ENCODE data around the gene ARHGAP18. TPM values are rescaled to one million over a fixed set of nuclear protein-coding genes. Genes with fewer than 3 reads are reported as not detected.
A peak's percentile ranks its signal among the peaks of the same experiment; 100 is the strongest.

The ARHGAP18 gene
- polyA plus RNA-seq, 1 donor, result 52.8 TPM

DNA sequence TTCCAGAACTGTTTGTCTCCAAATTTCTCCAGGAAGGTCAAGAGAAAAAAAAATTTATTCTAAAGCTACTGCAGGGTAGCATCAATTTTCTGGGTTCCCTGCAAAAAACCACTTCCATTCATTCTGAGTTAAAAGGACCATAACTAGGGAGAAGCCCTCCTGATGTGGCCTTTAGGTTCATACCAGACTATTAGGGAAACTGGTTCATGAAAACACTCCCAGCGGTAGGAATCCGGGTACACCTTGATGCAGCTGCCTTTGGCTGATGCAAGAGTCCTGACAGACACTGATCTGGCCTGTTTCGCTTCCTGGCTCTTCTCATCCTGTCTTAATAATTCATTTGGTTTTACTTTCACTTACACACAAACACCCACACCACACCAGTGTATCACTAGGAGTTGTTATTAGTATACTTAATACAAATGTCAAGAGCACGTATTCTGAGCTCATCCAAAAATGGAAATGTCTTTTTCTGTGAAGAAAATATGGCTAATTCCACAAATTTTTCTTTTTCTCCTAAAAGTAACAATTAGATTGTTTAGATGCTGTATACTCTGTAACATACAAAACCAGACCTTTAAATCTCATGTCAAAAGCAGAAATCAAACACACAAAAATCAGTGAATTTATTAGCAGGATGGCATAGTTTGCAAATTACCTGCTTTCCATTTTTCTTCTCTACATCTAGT, 38.4 kb upstream of the ARHGAP18 start:
- Histone ChIP-seq H3K27ac (ENCODE audit: low read length) (no peak overlapping the region), H3K9me3 (ENCODE audit: control insufficient read depth, low read depth, low read length) (no peaks in the 10 kb centered on the region), H3K27me3 (ENCODE audit: control insufficient read depth, insufficient read depth, low read length) (no peaks in the 10 kb centered on the region), H3K4me3 (ENCODE audit: low read length) (no peak overlapping the region), H3K4me1 (ENCODE audit: control insufficient read depth, insufficient read depth, low read length) (no peaks in the 10 kb centered on the region), H3K36me3 (ENCODE audit: control insufficient read depth, insufficient read depth, low read length) (no peaks in the 10 kb centered on the region)
- WGBS (ENCODE audit: insufficient coverage, low lambda C conversion rate), result 73% methylated on average over 1 of the region's 4 CpGs
- no peak for DNase-seq

DNA sequence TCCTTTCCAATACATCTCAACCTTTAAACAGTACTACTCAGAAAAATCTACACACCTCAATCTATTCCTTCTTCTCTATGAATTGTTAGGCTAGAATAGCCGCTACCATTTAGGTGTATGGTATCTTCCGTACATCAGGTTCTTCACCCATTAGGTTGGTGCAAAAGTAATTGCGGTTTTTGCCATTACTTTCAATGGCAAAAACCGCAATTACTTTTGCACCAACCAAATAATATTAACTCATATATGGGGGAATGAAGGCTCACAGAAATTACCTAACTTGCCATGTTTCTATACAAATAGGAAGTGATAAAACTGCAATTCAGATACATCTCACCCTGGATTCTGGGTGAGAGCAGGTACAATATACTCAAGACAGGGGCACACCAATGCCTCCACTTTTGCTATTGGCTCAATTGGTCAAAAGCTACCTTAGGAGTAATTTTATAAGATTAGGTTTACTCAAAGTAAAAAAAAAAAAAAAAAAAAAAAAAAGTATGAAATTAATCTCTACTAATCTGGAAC, 37.7 kb upstream of the ARHGAP18 start:
- no peak overlapping the region for H3K4me3 ChIP-seq (ENCODE audit: low read length)
- H3K9me3 ChIP-seq (ENCODE audit: control insufficient read depth, low read depth, low read length), result no peaks in the 10 kb centered on the region
- H3K36me3 ChIP-seq (ENCODE audit: control insufficient read depth, insufficient read depth, low read length), result no peaks in the 10 kb centered on the region
- no peaks in the 10 kb centered on the region for H3K4me1 ChIP-seq (ENCODE audit: control insufficient read depth, insufficient read depth, low read length)
- DNase-seq, result no peak
- 100% methylated on average over 1 of the region's 4 CpGs for WGBS (ENCODE audit: insufficient coverage, low lambda C conversion rate)
- H3K27ac ChIP-seq (ENCODE audit: low read length), result no peak overlapping the region
- H3K27me3 ChIP-seq (ENCODE audit: control insufficient read depth, insufficient read depth, low read length), result no peaks in the 10 kb centered on the region

DNA sequence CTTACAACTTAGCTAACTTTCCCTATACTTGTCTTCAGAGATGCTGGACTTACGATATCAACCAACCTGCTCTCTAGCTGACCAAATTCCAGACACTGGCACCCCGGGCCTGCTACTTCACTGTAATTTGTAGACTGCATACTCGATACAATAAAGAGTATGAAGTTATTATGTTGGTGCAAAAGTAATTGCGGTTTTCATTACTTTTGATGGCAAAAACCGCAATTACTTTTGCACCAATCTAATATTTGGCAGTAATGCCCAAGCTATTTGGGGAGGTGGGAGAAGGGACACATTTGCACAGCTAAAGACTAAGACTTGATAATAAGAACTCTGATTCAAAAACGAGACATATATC, 34.9 kb upstream of the ARHGAP18 start:
- Histone ChIP-seq H3K4me3 (ENCODE audit: low read length) (no peak overlapping the region), H3K36me3 (ENCODE audit: control insufficient read depth, insufficient read depth, low read length) (no peaks in the 10 kb centered on the region), H3K27me3 (ENCODE audit: control insufficient read depth, insufficient read depth, low read length) (no peaks in the 10 kb centered on the region), H3K27ac (ENCODE audit: low read length) (no peak overlapping the region), H3K9me3 (ENCODE audit: control insufficient read depth, low read depth, low read length) (no peaks in the 10 kb centered on the region), H3K4me1 (ENCODE audit: control insufficient read depth, insufficient read depth, low read length) (no peaks in the 10 kb centered on the region)
- WGBS (ENCODE audit: insufficient coverage, low lambda C conversion rate), result 90% methylated on average over 2 of the region's 6 CpGs
- no peak for DNase-seq

DNA sequence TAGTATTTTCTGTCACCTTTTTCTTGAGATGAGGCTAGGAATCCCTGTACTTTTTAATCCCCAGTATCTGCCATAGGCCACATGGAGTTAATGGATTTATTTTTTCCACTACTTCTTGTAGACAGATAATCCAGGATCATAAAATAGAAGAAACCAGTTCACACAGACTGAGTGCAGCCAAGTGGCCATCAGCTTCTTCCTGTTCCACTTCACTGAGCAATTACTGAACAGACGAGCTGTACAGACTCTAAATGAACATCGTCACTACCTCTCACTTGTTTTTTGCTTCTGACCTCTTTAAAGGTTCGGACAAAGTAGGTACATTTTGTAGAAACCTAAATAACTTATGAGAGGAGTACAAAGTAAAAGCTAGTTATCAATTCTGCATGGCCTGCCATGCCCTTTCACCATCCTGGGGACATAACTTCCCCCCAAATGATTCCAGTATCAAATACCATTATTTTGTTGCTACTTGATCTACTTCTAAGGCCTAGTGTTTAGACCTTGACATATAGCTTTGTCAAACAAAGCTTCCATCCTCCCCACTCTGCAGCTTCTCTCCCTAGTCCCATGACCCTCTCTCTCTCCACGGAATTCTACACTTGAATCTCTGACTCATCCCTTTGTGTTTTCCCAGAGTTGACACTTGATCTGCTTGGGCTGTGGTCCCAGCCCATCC, 34.4 kb upstream of the ARHGAP18 start:
- H3K4me1 ChIP-seq (ENCODE audit: control insufficient read depth, insufficient read depth, low read length), result no peaks in the 10 kb centered on the region
- no peak overlapping the region for H3K4me3 ChIP-seq (ENCODE audit: low read length)
- 100% methylated on average over 1 of the region's 4 CpGs for WGBS (ENCODE audit: insufficient coverage, low lambda C conversion rate)
- no peak for DNase-seq
- no peaks in the 10 kb centered on the region for H3K9me3 ChIP-seq (ENCODE audit: control insufficient read depth, low read depth, low read length)
- H3K27me3 ChIP-seq (ENCODE audit: control insufficient read depth, insufficient read depth, low read length), result no peaks in the 10 kb centered on the region
- H3K27ac ChIP-seq (ENCODE audit: low read length), result no peak overlapping the region
- no peaks in the 10 kb centered on the region for H3K36me3 ChIP-seq (ENCODE audit: control insufficient read depth, insufficient read depth, low read length)

DNA sequence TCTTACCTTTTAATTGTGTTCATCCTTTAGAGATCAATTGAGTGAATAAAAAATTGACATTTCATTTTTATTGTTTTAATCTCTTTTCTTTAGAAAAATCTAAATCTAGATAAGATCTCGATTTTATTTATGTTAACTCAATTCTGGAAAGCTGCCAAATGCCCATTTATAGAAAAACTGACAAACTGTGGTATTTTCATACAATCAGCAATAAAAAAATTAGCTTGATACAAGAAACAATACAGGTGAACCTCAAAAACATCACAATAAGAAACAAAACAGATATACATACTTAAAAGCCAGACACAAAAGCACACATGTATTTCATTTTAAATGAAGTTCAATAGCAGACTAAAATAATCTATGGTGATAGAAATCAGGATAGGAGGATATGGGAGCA, 30.0 kb upstream of the ARHGAP18 start:
- H3K9me3 ChIP-seq (ENCODE audit: control insufficient read depth, low read depth, low read length), result no peaks in the 10 kb centered on the region
- no peak overlapping the region for H3K27ac ChIP-seq (ENCODE audit: low read length)
- WGBS (ENCODE audit: insufficient coverage, low lambda C conversion rate), result 33% methylated on average over 1 of the region's 1 CpG
- H3K4me3 ChIP-seq (ENCODE audit: low read length), result no peak overlapping the region
- no peaks in the 10 kb centered on the region for H3K27me3 ChIP-seq (ENCODE audit: control insufficient read depth, insufficient read depth, low read length)
- no peaks in the 10 kb centered on the region for H3K4me1 ChIP-seq (ENCODE audit: control insufficient read depth, insufficient read depth, low read length)
- no peaks in the 10 kb centered on the region for H3K36me3 ChIP-seq (ENCODE audit: control insufficient read depth, insufficient read depth, low read length)
- DNase-seq, result no peak

DNA sequence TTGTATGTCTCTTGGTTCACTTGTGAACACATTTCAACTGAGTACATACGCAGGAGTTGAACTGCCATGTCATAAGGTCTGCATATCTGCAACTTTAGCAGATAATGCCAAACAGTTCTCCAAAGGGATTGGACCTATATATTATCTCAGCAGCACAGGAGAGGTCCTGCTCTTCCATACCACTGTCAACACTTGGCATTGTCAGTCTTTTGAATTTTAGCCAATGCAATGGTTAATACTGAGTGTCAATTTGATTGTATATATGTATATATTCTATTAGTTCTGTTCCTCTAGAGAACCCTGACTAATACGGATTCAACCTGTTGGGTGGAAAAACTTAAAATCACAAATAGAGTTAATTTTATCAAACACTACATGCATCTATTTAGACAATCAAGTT, 26.1 kb upstream of the ARHGAP18 start:
- Histone ChIP-seq H3K36me3 (ENCODE audit: control insufficient read depth, insufficient read depth, low read length) (no peaks in the 10 kb centered on the region), H3K4me3 (ENCODE audit: low read length) (no peak overlapping the region), H3K9me3 (ENCODE audit: control insufficient read depth, low read depth, low read length) (no peaks in the 10 kb centered on the region), H3K27me3 (ENCODE audit: control insufficient read depth, insufficient read depth, low read length) (no peaks in the 10 kb centered on the region), H3K4me1 (ENCODE audit: control insufficient read depth, insufficient read depth, low read length) (no peaks in the 10 kb centered on the region), H3K27ac (ENCODE audit: low read length) (no peak overlapping the region)
- no peak for DNase-seq
- WGBS (ENCODE audit: insufficient coverage, low lambda C conversion rate), result no CpG with 5 or more reads among the region's 2 CpGs

DNA sequence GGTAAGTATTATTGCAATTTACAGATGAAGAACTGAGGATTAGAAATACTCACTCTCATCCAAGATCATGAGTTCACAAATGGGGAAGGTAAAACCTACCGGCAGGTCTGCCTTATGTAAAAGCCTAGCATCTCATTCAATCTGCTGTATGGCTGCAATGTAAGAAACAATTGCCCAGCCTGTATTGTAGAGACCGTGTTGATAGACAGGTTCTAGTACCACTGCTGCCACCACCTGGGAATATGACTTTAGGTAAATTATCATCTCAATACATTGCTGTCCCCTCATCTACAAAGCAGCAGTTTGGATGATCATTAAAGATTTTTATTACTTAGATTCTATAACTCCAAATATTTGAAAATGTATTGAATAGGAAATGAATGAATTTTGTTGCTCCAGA, 23.3 kb upstream of the ARHGAP18 start:
- WGBS (ENCODE audit: insufficient coverage, low lambda C conversion rate), result no CpG with 5 or more reads among the region's 2 CpGs
- no peak overlapping the region for H3K4me3 ChIP-seq (ENCODE audit: low read length)
- no peaks in the 10 kb centered on the region for H3K9me3 ChIP-seq (ENCODE audit: control insufficient read depth, low read depth, low read length)
- no peaks in the 10 kb centered on the region for H3K36me3 ChIP-seq (ENCODE audit: control insufficient read depth, insufficient read depth, low read length)
- H3K27me3 ChIP-seq (ENCODE audit: control insufficient read depth, insufficient read depth, low read length), result no peaks in the 10 kb centered on the region
- no peaks in the 10 kb centered on the region for H3K4me1 ChIP-seq (ENCODE audit: control insufficient read depth, insufficient read depth, low read length)
- DNase-seq, result no peak
- no peak overlapping the region for H3K27ac ChIP-seq (ENCODE audit: low read length)

DNA sequence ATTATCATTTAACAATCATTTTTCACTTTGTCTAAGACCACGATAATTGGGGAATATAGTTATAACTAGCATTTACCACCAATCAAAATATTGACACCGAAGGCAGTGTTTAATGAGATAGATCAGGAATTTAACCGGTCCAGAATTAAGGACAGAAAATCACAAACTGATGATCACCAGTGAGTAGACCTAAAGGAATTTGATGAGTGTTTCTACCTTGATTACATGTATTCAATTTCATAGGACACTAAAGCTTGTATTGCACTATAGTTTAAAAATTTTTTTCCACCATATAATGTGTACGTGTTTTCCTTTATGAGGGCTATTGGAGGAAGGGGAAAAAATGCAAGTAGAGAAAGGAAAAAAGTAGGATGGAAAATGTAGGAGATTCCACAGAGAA, 22.6 kb upstream of the ARHGAP18 start:
- DNase-seq, result no peak
- Histone ChIP-seq H3K36me3 (ENCODE audit: control insufficient read depth, insufficient read depth, low read length) (no peaks in the 10 kb centered on the region), H3K27ac (ENCODE audit: low read length) (no peak overlapping the region), H3K27me3 (ENCODE audit: control insufficient read depth, insufficient read depth, low read length) (no peaks in the 10 kb centered on the region), H3K4me1 (ENCODE audit: control insufficient read depth, insufficient read depth, low read length) (no peaks in the 10 kb centered on the region), H3K9me3 (ENCODE audit: control insufficient read depth, low read depth, low read length) (no peaks in the 10 kb centered on the region), H3K4me3 (ENCODE audit: low read length) (no peak overlapping the region)
- 94% methylated on average over 2 of the region's 4 CpGs for whole genome bisulfite sequencing (ENCODE audit: insufficient coverage, low lambda C conversion rate)

DNA sequence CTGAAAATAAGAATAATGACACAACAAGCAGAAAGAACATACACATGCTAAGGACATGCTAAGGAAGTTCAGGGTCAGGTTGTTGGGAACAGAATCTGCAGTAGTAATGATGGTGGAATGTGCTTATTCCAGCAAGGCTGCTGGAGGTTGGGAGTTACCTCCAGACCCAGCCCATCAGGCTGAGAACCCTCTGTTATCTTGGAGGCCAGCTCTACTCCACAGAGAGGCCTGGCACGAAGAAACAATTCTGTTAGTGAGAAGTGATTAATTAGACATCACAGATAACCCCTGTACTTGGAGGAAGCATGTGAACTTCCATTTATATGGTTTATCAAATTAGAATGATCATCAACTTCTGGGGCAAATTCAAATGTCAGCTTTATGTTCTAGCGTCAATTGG, 22.1 kb upstream of the ARHGAP18 start:
- H3K4me3 ChIP-seq (ENCODE audit: low read length), result no peak overlapping the region
- WGBS (ENCODE audit: insufficient coverage, low lambda C conversion rate), result 100% methylated on average over 1 of the region's 2 CpGs
- no peaks in the 10 kb centered on the region for H3K36me3 ChIP-seq (ENCODE audit: control insufficient read depth, insufficient read depth, low read length)
- H3K9me3 ChIP-seq (ENCODE audit: control insufficient read depth, low read depth, low read length), result no peaks in the 10 kb centered on the region
- DNase-seq, result peak in 1 of 2 donors; percentile 26
- H3K27me3 ChIP-seq (ENCODE audit: control insufficient read depth, insufficient read depth, low read length), result no peaks in the 10 kb centered on the region
- H3K4me1 ChIP-seq (ENCODE audit: control insufficient read depth, insufficient read depth, low read length), result no peaks in the 10 kb centered on the region
- H3K27ac ChIP-seq (ENCODE audit: low read length), result no peak overlapping the region

DNA sequence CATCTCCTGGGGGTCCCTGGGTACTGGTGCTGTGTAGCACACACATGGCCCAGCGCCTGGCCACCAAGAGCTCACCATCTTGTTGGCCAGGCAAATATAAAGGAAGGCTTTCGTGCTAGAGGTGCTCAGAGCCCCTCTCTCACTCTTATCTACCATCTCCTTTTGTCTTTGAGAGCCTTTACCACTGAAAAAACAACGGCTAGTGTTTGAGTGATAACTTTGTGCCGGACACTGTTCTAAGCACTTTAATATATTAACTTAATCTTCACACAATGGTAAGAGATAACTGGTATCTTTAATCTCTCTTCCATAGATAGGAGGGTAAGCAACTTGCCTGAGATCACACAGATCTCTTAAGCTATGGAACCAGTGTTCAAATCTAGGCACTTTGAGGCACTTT, 21.5 kb upstream of the ARHGAP18 start:
- H3K4me3 ChIP-seq (ENCODE audit: low read length), result no peak overlapping the region
- no peaks in the 10 kb centered on the region for H3K4me1 ChIP-seq (ENCODE audit: control insufficient read depth, insufficient read depth, low read length)
- DNase-seq, result no peak
- H3K27ac ChIP-seq (ENCODE audit: low read length), result no peak overlapping the region
- no peaks in the 10 kb centered on the region for H3K9me3 ChIP-seq (ENCODE audit: control insufficient read depth, low read depth, low read length)
- H3K27me3 ChIP-seq (ENCODE audit: control insufficient read depth, insufficient read depth, low read length), result no peaks in the 10 kb centered on the region
- WGBS (ENCODE audit: insufficient coverage, low lambda C conversion rate), result no CpG with 5 or more reads among the region's 4 CpGs
- no peaks in the 10 kb centered on the region for H3K36me3 ChIP-seq (ENCODE audit: control insufficient read depth, insufficient read depth, low read length)
